Lung (tissue), 12 donors: ENCODE measurements around the gene C22orf23. TPM values are rescaled to one million over a fixed set of nuclear protein-coding genes. Genes with fewer than 3 reads are reported as not detected.
A peak's percentile ranks its signal among the peaks of the same experiment; 100 is the strongest.

Experiments
- ATAC-seq: fragments of 200-7000 bp; cut with Tn5 transposase; one replicate; pipeline ENCODE4 v1.9.1; 2020; ENCODE audit warnings: moderate number of reproducible peaks; ENCODE audit not compliant: insufficient read depth, low FRiP score
- DNase-seq, 3 donors: peaks; one replicate each; pipeline ENCODE4 v3.0.0-alpha.2; 2013 to 2017
- H3K27ac ChIP-seq, 2 donors: one replicate each; pipeline ENCODE4 v1.5.1; 2013; ENCODE audit warnings: mild to moderate bottlenecking in 2 of 2, moderate library complexity in 2 of 2, control low read depth in 1 of 2, inconsistent platforms in 1 of 2, low read depth in 1 of 2, low read length in 1 of 2
- H3K27me3 ChIP-seq, 3 donors: one replicate each; pipeline ENCODE4 v1.5.1; 2013; ENCODE audit warnings: low read length in 2 of 3; ENCODE audit not compliant: control insufficient read depth in 3 of 3, insufficient read depth in 3 of 3
- H3K36me3 ChIP-seq, 4 donors: one replicate each; pipeline ENCODE4 v1.5.1; 2013; ENCODE audit warnings: low read length in 4 of 4, mild to moderate bottlenecking in 1 of 4, moderate library complexity in 1 of 4; ENCODE audit not compliant: control insufficient read depth in 4 of 4, insufficient read depth in 4 of 4
- H3K4me1 ChIP-seq, 5 donors: one replicate each; pipeline ENCODE4 v1.5.1; 2013; ENCODE audit warnings: low read length in 5 of 5, mild to moderate bottlenecking in 2 of 5, moderate library complexity in 1 of 5; ENCODE audit not compliant: control insufficient read depth in 5 of 5, insufficient read depth in 5 of 5
- H3K4me3 ChIP-seq: one replicate; pipeline ENCODE4 v1.5.1; 2013; ENCODE audit warnings: mild to moderate bottlenecking, control low read depth, moderate library complexity
- H3K9ac ChIP-seq, 2 donors: one replicate each; pipeline ENCODE4 v1.5.1; 2013; ENCODE audit warnings: low read length in 2 of 2, control low read depth in 1 of 2; ENCODE audit not compliant: insufficient read depth in 1 of 2
- H3K9me3 ChIP-seq, 4 donors: one replicate each; pipeline ENCODE4 v1.5.1; 2013; ENCODE audit warnings: low read length in 3 of 4, mild to moderate bottlenecking in 1 of 4, moderate library complexity in 1 of 4; ENCODE audit not compliant: control insufficient read depth in 4 of 4, insufficient read depth in 3 of 4
- CTCF ChIP-seq: IDR thresholded peaks from 2 replicates; pipeline ENCODE4 v1.5.1; 2012; ENCODE audit warnings: mild to moderate bottlenecking; ENCODE audit errors: control extremely low read depth, extremely low read depth
- WGBS, 2 donors: extraction: QIAGEN DNeasy Blood & Tissue Kit; methylation state at CpG; one replicate each; pipeline ENCODE4 v1.1.7; 2013; 5-methylcytosine and 5-hydroxymethylcytosine counted together
- polyA plus RNA-seq, 2 donors: library from polyadenylated mRNA; stranded (reverse); fragments of 200-250 nt; gene quantifications; one replicate each; pipeline ENCODE4 v1.2.1, GENCODE V29; 2013
- total RNA-seq, 2 donors: library from RNA; depleted of rRNA in 1 of 2; stranded (reverse); fragments of >200 nt in 1 of 2; gene quantifications; one replicate each; pipeline ENCODE4 v1.2.1, GENCODE V29; 2014 to 2021
- donor health status: control.
- donor health status: control.
- donor health status: Bipolar disorder and iron deficiency.
- donor health status: healthy.
- donor health status: DM: yes; HTN: yes; CAD: no.

The C22orf23 gene
- total and polyA plus RNA-seq, 4 donors: 1.1 to 4.2 (median 1.5) TPM

GRCh38 chr22:37967637-37968451, 14.4 kb upstream of the C22orf23 start:
- no peaks in the 10 kb centered on the region for H3K9me3 ChIP-seq
- H3K9ac ChIP-seq: no peak overlapping the region
- DNase-seq (peak in 2 of 3 donors; percentile 35 to 39), ATAC-seq (no peak)
- peaks cover 3 to 35% (median 22%) of the 10 kb centered on the region in 4 donors for H3K36me3 ChIP-seq
- H3K4me3 ChIP-seq: no peak overlapping the region
- 87 to 89% methylated on average over 14 of the region's 14 CpGs for WGBS, 2 donors
- no peak for TF ChIP-seq CTCF
- peaks cover 0 to 5% (median 0%) of the 10 kb centered on the region in 5 donors for H3K4me1 ChIP-seq
- H3K27ac ChIP-seq: no peak overlapping the region
- no peaks in the 10 kb centered on the region for H3K27me3 ChIP-seq

GRCh38 chr22:37967147-37967546, 13.7 kb upstream of the C22orf23 start:
- no peaks in the 10 kb centered on the region for H3K9me3 ChIP-seq
- H3K4me3 ChIP-seq: no peak overlapping the region
- no peak overlapping the region for H3K27ac ChIP-seq
- no peak for DNase-seq
- H3K9ac ChIP-seq: no peak overlapping the region
- no peak for TF ChIP-seq CTCF
- H3K36me3 ChIP-seq: peaks cover 3 to 38% (median 21%) of the 10 kb centered on the region in 4 donors
- WGBS, 2 donors: 66 to 70% methylated on average over 1 of the region's 1 CpG
- no peak for ATAC-seq
- H3K4me1 ChIP-seq: peaks cover 0 to under 1% (median 0%) of the 10 kb centered on the region in 5 donors
- H3K27me3 ChIP-seq: no peaks in the 10 kb centered on the region

GRCh38 chr22:37965940-37966664, 12.7 kb upstream of the C22orf23 start:
- Histone ChIP-seq H3K9ac (no peak overlapping the region), H3K27me3 (no peaks in the 10 kb centered on the region), H3K36me3 (peaks cover 5 to 44% (median 31%) of the 10 kb centered on the region in 4 donors), H3K4me3 (no peak overlapping the region), H3K9me3 (no peaks in the 10 kb centered on the region), H3K27ac (no peak overlapping the region), H3K4me1 (no peaks in the 10 kb centered on the region)
- DNase-seq: no peak
- ATAC-seq: no peak
- WGBS, 2 donors: 79 to 87% methylated on average over 9 of the region's 9 CpGs
- TF ChIP-seq CTCF: no peak
